Measurements from ENCODE around the gene TUBB4B. TPM values are rescaled to one million over a fixed set of nuclear protein-coding genes. Genes with fewer than 3 reads are reported as not detected.

TUBB4B gene
- total and polyA plus RNA-seq, 2 experiments from 2014 or later, result 334 to 389 TPM

DNA sequence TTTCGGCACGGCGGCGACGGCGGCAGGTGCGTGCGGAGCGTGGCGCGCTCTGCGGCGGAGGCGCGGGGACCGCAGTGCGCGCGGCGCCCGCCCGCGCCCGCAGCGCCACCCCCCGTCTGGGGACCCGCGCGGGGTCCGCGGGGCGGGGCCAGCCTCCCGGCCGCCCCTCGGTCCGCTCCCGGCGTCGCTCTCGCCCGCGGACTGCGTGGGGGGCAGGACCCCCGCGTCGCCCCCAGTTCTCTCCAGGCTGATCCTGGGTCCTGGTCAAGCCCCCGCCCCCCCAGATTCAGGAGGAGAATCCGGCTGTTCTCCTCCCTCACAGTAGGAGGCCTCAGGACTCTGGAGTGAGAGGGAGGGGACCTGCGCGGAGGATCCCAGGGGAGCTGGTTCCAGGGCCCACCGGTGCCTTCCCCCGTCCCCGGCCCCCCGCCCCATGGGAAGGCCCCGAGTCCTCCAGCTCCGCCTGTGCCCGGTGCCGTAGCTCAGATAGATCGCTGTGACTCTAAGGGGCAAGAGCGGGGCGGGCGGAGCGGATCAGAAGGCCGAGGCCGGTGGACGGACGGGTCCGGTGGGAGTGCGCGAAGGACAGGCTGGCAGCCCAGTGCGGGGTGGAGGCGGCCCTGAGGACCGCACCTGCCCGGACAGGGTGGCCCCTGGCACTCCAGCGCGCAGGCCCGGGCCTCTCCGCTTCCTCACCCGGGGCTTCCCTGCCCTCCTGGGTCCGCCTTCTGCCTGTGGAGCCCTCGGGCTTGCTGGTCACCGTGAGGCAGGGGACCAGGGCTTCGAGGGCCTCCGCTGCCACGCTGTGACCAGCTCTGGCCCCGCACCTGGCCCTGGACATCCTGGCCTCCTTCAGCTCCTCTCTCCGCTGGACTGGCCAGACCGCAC is 18.7 kb upstream of the TUBB4B start, which contains the start of gene RNF208 (continued):
- no peak for TF ChIP-seq ZNF114 (CRISPR knock-in tag; IDR thresholded peaks at IDR 0.05)

DNA sequence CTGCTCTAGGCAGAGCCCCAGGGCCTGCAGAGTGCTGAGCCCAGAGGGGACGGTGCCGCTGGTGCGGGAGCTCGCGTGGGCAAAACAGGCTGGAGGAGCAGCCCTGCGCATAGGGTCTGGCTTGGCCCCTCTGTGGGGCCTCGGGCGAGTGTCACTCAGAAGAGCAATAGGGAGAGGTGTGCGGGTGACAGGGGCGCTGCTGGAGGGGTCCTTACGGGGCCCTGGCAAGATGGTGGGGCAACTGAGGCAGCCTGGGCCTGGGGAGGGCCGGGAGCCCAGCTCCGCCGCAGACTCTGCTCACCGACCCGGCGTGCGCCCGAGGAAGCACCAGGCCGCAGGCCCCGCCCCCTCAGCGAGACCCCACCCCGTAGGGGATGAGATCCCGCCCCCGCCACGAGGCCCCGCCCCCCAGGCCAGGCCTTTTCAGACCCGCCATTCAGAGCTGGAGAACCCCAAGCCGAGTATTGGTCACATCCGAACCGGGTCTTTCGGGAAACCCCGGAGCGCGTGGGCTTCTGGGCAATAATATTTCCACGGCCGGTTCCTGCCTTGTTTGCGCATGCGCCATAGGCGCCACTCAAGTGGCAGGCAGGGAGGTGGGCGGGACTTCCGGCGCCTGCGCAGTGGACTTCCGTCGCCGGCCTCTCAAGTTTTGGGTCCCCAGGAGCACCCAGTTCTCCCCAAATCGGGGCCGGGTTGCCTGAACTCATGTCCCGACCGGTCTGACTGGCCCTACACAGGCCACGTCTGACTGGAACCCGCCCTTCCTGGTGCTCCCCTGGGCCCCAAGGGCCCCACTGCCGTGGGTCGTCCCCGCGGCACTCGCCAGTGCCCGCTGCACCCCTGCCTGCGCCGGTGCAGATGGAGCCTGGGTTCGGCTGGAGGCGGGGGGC is 17.8 kb upstream of the TUBB4B start:
- H3F3A ChIP-seq (replicated peaks; ENCODE audit: low read depth), result 0 out of 2 replicates have a peak, but pooled peaks cover 6% of the 10 kb centered on the region
- DNase-seq (ENCODE audit: low spot score) (peak; percentile 98), ATAC-seq (peak; percentile 53)
- H3K36me3 ChIP-seq (ENCODE audit: insufficient read depth), result no peaks in the 10 kb centered on the region
- peak overlapping the region; percentile 83 for H2AFZ ChIP-seq
- H3K4me1 ChIP-seq (ENCODE audit: insufficient read depth), result peaks cover 3% of the 10 kb centered on the region; the same call in 1 of the 2 replicates
- TF ChIP-seq POLR2AphosphoS5 (IDR thresholded peaks at IDR 0.05; ENCODE audit: low read depth) (peak; percentile 54), EZH2phosphoT487 (IDR thresholded peaks at IDR 0.05; ENCODE audit: unreplicated experiment) (no peak), CREB1 (CRISPR knock-in tag; IDR thresholded peaks at IDR 0.05; ENCODE audit: low read depth) (peak; percentile 54; the same call in 1 of the 2 replicates)
- TF ChIP-seq, protein P1, sequence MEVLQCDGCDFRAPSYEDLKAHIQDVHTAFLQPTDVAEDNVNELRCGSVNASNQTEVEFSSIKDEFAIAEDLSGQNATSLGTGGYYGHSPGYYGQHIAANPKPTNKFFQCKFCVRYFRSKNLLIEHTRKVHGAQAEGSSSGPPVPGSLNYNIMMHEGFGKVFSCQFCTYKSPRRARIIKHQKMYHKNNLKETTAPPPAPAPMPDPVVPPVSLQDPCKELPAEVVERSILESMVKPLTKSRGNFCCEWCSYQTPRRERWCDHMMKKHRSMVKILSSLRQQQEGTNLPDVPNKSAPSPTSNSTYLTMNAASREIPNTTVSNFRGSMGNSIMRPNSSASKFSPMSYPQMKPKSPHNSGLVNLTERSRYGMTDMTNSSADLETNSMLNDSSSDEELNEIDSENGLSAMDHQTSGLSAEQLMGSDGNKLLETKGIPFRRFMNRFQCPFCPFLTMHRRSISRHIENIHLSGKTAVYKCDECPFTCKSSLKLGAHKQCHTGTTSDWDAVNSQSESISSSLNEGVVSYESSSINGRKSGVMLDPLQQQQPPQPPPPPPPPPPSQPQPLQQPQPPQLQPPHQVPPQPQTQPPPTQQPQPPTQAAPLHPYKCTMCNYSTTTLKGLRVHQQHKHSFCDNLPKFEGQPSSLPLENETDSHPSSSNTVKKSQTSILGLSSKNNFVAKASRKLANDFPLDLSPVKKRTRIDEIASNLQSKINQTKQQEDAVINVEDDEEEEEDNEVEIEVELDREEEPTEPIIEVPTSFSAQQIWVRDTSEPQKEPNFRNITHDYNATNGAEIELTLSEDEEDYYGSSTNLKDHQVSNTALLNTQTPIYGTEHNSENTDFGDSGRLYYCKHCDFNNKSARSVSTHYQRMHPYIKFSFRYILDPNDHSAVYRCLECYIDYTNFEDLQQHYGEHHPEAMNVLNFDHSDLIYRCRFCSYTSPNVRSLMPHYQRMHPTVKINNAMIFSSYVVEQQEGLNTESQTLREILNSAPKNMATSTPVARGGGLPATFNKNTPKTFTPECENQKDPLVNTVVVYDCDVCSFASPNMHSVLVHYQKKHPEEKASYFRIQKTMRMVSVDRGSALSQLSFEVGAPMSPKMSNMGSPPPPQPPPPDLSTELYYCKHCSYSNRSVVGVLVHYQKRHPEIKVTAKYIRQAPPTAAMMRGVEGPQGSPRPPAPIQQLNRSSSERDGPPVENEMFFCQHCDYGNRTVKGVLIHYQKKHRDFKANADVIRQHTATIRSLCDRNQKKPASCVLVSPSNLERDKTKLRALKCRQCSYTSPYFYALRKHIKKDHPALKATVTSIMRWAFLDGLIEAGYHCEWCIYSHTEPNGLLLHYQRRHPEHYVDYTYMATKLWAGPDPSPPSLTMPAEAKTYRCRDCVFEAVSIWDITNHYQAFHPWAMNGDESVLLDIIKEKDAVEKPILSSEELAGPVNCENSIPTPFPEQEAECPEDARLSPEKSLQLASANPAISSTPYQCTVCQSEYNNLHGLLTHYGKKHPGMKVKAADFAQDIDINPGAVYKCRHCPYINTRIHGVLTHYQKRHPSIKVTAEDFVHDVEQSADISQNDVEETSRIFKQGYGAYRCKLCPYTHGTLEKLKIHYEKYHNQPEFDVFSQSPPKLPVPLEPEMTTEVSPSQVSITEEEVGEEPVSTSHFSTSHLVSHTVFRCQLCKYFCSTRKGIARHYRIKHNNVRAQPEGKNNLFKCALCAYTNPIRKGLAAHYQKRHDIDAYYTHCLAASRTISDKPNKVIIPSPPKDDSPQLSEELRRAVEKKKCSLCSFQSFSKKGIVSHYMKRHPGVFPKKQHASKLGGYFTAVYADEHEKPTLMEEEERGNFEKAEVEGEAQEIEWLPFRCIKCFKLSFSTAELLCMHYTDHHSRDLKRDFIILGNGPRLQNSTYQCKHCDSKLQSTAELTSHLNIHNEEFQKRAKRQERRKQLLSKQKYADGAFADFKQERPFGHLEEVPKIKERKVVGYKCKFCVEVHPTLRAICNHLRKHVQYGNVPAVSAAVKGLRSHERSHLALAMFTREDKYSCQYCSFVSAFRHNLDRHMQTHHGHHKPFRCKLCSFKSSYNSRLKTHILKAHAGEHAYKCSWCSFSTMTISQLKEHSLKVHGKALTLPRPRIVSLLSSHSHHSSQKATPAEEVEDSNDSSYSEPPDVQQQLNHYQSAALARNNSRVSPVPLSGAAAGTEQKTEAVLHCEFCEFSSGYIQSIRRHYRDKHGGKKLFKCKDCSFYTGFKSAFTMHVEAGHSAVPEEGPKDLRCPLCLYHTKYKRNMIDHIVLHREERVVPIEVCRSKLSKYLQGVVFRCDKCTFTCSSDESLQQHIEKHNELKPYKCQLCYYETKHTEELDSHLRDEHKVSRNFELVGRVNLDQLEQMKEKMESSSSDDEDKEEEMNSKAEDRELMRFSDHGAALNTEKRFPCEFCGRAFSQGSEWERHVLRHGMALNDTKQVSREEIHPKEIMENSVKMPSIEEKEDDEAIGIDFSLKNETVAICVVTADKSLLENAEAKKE (CRISPR knock-in tag; IDR thresholded peaks at IDR 0.05), result no peak
- TF ChIP-seq, protein P2, sequence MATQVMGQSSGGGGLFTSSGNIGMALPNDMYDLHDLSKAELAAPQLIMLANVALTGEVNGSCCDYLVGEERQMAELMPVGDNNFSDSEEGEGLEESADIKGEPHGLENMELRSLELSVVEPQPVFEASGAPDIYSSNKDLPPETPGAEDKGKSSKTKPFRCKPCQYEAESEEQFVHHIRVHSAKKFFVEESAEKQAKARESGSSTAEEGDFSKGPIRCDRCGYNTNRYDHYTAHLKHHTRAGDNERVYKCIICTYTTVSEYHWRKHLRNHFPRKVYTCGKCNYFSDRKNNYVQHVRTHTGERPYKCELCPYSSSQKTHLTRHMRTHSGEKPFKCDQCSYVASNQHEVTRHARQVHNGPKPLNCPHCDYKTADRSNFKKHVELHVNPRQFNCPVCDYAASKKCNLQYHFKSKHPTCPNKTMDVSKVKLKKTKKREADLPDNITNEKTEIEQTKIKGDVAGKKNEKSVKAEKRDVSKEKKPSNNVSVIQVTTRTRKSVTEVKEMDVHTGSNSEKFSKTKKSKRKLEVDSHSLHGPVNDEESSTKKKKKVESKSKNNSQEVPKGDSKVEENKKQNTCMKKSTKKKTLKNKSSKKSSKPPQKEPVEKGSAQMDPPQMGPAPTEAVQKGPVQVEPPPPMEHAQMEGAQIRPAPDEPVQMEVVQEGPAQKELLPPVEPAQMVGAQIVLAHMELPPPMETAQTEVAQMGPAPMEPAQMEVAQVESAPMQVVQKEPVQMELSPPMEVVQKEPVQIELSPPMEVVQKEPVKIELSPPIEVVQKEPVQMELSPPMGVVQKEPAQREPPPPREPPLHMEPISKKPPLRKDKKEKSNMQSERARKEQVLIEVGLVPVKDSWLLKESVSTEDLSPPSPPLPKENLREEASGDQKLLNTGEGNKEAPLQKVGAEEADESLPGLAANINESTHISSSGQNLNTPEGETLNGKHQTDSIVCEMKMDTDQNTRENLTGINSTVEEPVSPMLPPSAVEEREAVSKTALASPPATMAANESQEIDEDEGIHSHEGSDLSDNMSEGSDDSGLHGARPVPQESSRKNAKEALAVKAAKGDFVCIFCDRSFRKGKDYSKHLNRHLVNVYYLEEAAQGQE (IDR thresholded peaks at IDR 0.05; ENCODE audit: unreplicated experiment), result no peak
- TF ChIP-seq, protein P3, sequence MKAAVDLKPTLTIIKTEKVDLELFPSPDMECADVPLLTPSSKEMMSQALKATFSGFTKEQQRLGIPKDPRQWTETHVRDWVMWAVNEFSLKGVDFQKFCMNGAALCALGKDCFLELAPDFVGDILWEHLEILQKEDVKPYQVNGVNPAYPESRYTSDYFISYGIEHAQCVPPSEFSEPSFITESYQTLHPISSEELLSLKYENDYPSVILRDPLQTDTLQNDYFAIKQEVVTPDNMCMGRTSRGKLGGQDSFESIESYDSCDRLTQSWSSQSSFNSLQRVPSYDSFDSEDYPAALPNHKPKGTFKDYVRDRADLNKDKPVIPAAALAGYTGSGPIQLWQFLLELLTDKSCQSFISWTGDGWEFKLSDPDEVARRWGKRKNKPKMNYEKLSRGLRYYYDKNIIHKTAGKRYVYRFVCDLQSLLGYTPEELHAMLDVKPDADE (IDR thresholded peaks at IDR 0.05), result peak; percentile 68
- no peaks in the 10 kb centered on the region for H3K79me2 ChIP-seq (replicated peaks; ENCODE audit: insufficient read depth)
- Mint-ChIP-seq H3K4me1 (peaks cover 4% of the 10 kb centered on the region; the same call in 2 of the 3 replicates), H3K4me3 (peak overlapping the region; percentile 70), H3K36me3 (ENCODE audit: low read depth) (no peaks in the 10 kb centered on the region), H3K27ac (no peak overlapping the region), H3K27me3 (ENCODE audit: insufficient read depth, low read depth, poor library complexity) (peaks cover 3% of the 10 kb centered on the region), H3K9me3 (no peaks in the 10 kb centered on the region)
- H3K27me3 ChIP-seq (ENCODE audit: insufficient read depth), result peaks cover 9% of the 10 kb centered on the region; the same call in 1 of the 2 replicates
- H4K20me1 ChIP-seq (replicated peaks; ENCODE audit: insufficient read depth), result no peaks in the 10 kb centered on the region
- H3K4me3 ChIP-seq, result peak overlapping the region; percentile 94
- H3K9me2 ChIP-seq (ENCODE audit: insufficient read depth), result no peaks in the 10 kb centered on the region
- peak overlapping the region; percentile 76; the same call in 1 of the 2 replicates for H3K27ac ChIP-seq (ENCODE audit: low read depth)
- H3K4me2 ChIP-seq, result peak overlapping the region; percentile 99

Measured in GM23338 (cell line).